Measurements from ENCODE around the gene BST1.

BST1 gene

GRCh38 chr4:15735536-15735935, 32.7 kb downstream of the BST1 start:
- no peak overlapping the region for H3K4me3 Mint-ChIP-seq
- no peaks in the 10 kb centered on the region for H3K9me3 Mint-ChIP-seq
- no peaks in the 10 kb centered on the region for H3K36me3 Mint-ChIP-seq (ENCODE audit: low read depth)
- TF ChIP-seq CTCF (IDR thresholded peaks at IDR 0.05; ENCODE audit: unreplicated experiment in 3 of 3), result no peak
- H3K27me3 Mint-ChIP-seq (ENCODE audit: low read depth), result no peaks in the 10 kb centered on the region
- H3K4me1 Mint-ChIP-seq, result no peaks in the 10 kb centered on the region
- H3K27ac Mint-ChIP-seq, result no peak overlapping the region

- Mint-ChIP-seq H3K4me3 (no peak overlapping the region), H3K36me3 (ENCODE audit: low read depth) (no peaks in the 10 kb centered on the region), H3K4me1 (no peaks in the 10 kb centered on the region), H3K9me3 (no peaks in the 10 kb centered on the region), H3K27ac (no peak overlapping the region), H3K27me3 (ENCODE audit: low read depth) (no peaks in the 10 kb centered on the region)
- no peak for TF ChIP-seq CTCF (IDR thresholded peaks at IDR 0.05; ENCODE audit: unreplicated experiment in 3 of 3)
Observed at GRCh38 chr4:15736514-15737050, 33.7 kb downstream of the BST1 start.

GRCh38 chr4:15737255-15737654, 34.4 kb downstream of the BST1 start:
- Mint-ChIP-seq H3K4me1 (no peaks in the 10 kb centered on the region), H3K36me3 (ENCODE audit: low read depth) (no peaks in the 10 kb centered on the region), H3K4me3 (no peak overlapping the region), H3K9me3 (no peaks in the 10 kb centered on the region), H3K27ac (no peak overlapping the region), H3K27me3 (ENCODE audit: low read depth) (no peaks in the 10 kb centered on the region)
- TF ChIP-seq CTCF (IDR thresholded peaks at IDR 0.05; ENCODE audit: unreplicated experiment in 3 of 3), result no peak

GRCh38 chr4:15738877-15739276, 36.0 kb downstream of the BST1 start:
- Mint-ChIP-seq H3K4me1 (no peaks in the 10 kb centered on the region), H3K27ac (no peak overlapping the region), H3K9me3 (no peaks in the 10 kb centered on the region), H3K4me3 (no peak overlapping the region), H3K27me3 (ENCODE audit: low read depth) (no peaks in the 10 kb centered on the region), H3K36me3 (ENCODE audit: low read depth) (no peaks in the 10 kb centered on the region)
- TF ChIP-seq CTCF (IDR thresholded peaks at IDR 0.05; ENCODE audit: unreplicated experiment in 3 of 3), result no peak

GRCh38 chr4:15740764-15741404, 38.0 kb downstream of the BST1 start:
- TF ChIP-seq CTCF (IDR thresholded peaks at IDR 0.05; ENCODE audit: unreplicated experiment in 3 of 3), result no peak
- H3K27me3 Mint-ChIP-seq (ENCODE audit: low read depth), result no peaks in the 10 kb centered on the region
- no peak overlapping the region for H3K27ac Mint-ChIP-seq
- H3K36me3 Mint-ChIP-seq (ENCODE audit: low read depth), result no peaks in the 10 kb centered on the region
- H3K4me1 Mint-ChIP-seq, result no peaks in the 10 kb centered on the region
- H3K9me3 Mint-ChIP-seq, result no peaks in the 10 kb centered on the region
- H3K4me3 Mint-ChIP-seq, result no peak overlapping the region

GRCh38 chr4:15742083-15742582, 39.3 kb downstream of the BST1 start:
- Mint-ChIP-seq H3K4me3 (no peak overlapping the region), H3K4me1 (no peaks in the 10 kb centered on the region), H3K9me3 (peaks cover 4% of the 10 kb centered on the region), H3K27ac (no peak overlapping the region), H3K36me3 (ENCODE audit: low read depth) (no peaks in the 10 kb centered on the region), H3K27me3 (ENCODE audit: low read depth) (no peaks in the 10 kb centered on the region)
- TF ChIP-seq CTCF (IDR thresholded peaks at IDR 0.05; ENCODE audit: unreplicated experiment in 3 of 3), result no peak
